Osteocyte (in vitro differentiated cells): ENCODE results near the gene PGP. TPM values are rescaled to one million over a fixed set of nuclear protein-coding genes. Genes with fewer than 3 reads are reported as not detected.
A peak's percentile ranks its signal among the peaks of the same experiment; 100 is the strongest.

Experiments used
- DNase-seq: peaks from one replicate; pipeline ENCODE4 v3.0.0; 2021; ENCODE audit warnings: mixed read lengths; ENCODE audit not compliant: unreplicated experiment; ENCODE audit errors: extremely low spot score
- H3K27ac Mint-ChIP-seq: one replicate; pipeline ENCODE4 v1.8.0; 2021; ENCODE audit warnings: mild to moderate bottlenecking, mixed read lengths; ENCODE audit not compliant: unreplicated experiment
- H3K27me3 Mint-ChIP-seq: one replicate; pipeline ENCODE4 v1.8.0; 2021; ENCODE audit warnings: mixed read lengths; ENCODE audit not compliant: unreplicated experiment
- H3K36me3 Mint-ChIP-seq: one replicate; pipeline ENCODE4 v1.8.0; 2021; ENCODE audit warnings: mixed read lengths; ENCODE audit not compliant: unreplicated experiment
- H3K4me1 Mint-ChIP-seq: one replicate; pipeline ENCODE4 v1.8.0; 2021; ENCODE audit warnings: mixed read lengths; ENCODE audit not compliant: unreplicated experiment
- H3K4me3 Mint-ChIP-seq: one replicate; pipeline ENCODE4 v1.8.0; 2021; ENCODE audit warnings: mild to moderate bottlenecking, moderate library complexity, mixed read lengths; ENCODE audit not compliant: unreplicated experiment
- H3K9me3 Mint-ChIP-seq: one replicate; pipeline ENCODE4 v1.8.0; 2021; ENCODE audit warnings: mixed read lengths; ENCODE audit not compliant: unreplicated experiment
- total RNA-seq: library from RNA; stranded (reverse); gene quantifications from 2 replicates; pipeline ENCODE4 v1.2.1, GENCODE V29; 2021
- TF ChIP-seq, protein P1 (sequence below): fragments of 200-600 bp; sonication (generic); IDR thresholded peaks from 2 replicates; pipeline ENCODE4 v1.5.0; 2021; ENCODE audit warnings: antibody characterized with exemption, mild to moderate bottlenecking, moderate library complexity

PGP gene
- total RNA-seq, 1 donor from 2014 or later: 15.0 TPM

DNA sequence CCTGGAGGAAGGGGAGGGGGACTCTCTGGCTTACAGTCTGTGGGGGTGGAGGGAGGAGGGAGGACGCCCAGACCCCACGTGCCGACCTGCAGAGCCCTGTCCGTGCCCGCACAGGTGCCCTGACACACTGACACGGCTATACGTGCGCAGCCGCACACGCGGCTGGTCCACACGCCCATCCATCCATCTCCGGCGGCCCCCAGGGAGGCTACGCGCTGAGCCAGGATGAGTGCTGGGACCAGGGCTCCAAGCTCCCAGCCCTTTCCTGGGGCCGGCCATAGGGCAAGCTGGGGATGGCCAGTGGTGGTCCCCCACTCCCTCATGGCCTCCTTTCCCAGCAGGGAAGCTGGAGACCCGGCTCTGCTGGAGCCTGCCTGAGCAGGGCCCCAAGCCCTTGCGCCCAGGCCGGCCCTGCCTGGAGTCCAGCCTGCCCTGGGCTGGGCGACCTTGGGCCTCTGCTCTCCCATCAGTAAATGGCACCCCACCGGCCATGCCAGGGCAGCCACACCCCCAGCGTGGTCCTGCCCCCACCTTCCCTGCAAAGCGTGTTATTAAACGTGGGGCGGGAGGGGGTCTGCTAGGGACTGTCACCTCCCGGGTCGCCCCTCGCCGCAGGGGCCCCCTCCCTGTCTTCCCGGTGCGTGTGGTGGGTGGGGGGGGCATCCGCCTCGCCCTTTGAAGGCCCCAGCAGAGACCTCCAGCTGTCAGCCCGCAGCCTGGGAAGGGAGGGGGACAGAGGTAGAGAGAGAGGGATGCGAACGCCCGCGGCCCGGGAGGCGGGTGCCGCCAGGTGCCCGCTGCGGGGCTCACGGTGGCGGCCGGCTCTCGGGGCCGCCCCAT lies 19.1 kb downstream of the PGP start:
- peak overlapping the region; percentile 62 for H3K4me3 Mint-ChIP-seq
- DNase-seq: no peak

GRCh38 chr16:2194852-2195321 lies 19.8 kb downstream of the PGP start:
- H3K36me3 Mint-ChIP-seq: no peaks in the 10 kb centered on the region
- no peaks in the 10 kb centered on the region for H3K4me1 Mint-ChIP-seq
- H3K9me3 Mint-ChIP-seq: no peaks in the 10 kb centered on the region
- DNase-seq: no peak
- no peak overlapping the region for H3K4me3 Mint-ChIP-seq
- peaks cover 11% of the 10 kb centered on the region for H3K27me3 Mint-ChIP-seq
- TF ChIP-seq, protein P1, sequence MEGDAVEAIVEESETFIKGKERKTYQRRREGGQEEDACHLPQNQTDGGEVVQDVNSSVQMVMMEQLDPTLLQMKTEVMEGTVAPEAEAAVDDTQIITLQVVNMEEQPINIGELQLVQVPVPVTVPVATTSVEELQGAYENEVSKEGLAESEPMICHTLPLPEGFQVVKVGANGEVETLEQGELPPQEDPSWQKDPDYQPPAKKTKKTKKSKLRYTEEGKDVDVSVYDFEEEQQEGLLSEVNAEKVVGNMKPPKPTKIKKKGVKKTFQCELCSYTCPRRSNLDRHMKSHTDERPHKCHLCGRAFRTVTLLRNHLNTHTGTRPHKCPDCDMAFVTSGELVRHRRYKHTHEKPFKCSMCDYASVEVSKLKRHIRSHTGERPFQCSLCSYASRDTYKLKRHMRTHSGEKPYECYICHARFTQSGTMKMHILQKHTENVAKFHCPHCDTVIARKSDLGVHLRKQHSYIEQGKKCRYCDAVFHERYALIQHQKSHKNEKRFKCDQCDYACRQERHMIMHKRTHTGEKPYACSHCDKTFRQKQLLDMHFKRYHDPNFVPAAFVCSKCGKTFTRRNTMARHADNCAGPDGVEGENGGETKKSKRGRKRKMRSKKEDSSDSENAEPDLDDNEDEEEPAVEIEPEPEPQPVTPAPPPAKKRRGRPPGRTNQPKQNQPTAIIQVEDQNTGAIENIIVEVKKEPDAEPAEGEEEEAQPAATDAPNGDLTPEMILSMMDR: peak; percentile 42
- H3K27ac Mint-ChIP-seq: no peak overlapping the region

More for the DNA sequence above, 19.1 kb downstream of the PGP start:
- peaks cover 17% of the 10 kb centered on the region for H3K27me3 Mint-ChIP-seq
- TF ChIP-seq, protein P1: no peak
- H3K27ac Mint-ChIP-seq: no peak overlapping the region
- no peaks in the 10 kb centered on the region for H3K9me3 Mint-ChIP-seq
- no peaks in the 10 kb centered on the region for H3K36me3 Mint-ChIP-seq
- no peaks in the 10 kb centered on the region for H3K4me1 Mint-ChIP-seq

DNA sequence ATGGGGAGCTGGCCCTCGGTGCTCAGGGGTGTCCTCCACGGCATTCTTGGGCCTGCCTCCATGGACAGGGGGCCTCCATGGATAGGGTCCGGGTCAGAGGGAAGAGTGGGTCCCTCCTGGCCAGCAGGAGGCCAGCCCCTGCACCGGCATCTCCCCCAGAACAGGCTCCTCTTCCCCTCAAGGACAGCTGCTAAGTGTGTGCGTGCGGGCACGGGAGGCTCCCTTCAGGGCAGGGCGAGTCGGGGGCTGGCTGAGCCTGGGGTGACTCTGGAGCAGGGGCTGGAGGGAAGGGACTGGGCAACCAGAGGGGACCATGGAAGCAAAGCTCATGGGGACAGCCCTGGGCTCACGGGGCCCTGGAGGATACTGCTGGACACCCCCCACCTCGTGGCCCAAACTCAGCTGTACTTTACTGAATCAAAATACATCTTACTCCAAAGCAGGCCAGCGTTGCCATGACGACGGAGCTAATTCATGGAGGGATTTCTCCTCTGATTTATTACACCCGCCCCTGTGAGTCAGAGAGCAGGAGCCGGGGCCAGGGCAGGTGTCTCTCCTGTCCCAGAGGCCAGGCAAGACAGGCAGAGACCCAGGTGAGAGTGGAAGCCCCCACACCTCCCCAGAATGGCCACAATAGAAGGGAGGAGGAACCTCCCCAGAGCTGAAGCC lies 20.3 kb downstream of the PGP start:
- H3K4me1 Mint-ChIP-seq: no peaks in the 10 kb centered on the region
- H3K27ac Mint-ChIP-seq: no peak overlapping the region
- no peaks in the 10 kb centered on the region for H3K9me3 Mint-ChIP-seq
- DNase-seq: no peak
- TF ChIP-seq, protein P1: no peak
- H3K27me3 Mint-ChIP-seq: peaks cover 11% of the 10 kb centered on the region
- H3K36me3 Mint-ChIP-seq: no peaks in the 10 kb centered on the region
- H3K4me3 Mint-ChIP-seq: no peak overlapping the region

DNA sequence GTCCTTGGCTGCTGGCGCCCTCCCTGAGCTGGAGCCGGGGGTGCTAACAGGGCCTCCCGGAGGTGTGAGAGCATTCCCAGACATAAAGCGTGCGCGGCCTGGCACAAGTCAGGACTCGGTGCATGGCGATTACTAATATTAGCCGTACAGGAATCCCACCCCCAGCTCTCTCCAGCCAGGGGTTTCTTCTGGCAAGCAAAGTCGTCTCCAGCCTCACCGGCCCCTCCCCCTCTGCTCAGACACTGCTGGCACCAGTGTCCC lies 23.3 kb downstream of the PGP start:
- Mint-ChIP-seq H3K4me1 (no peaks in the 10 kb centered on the region), H3K36me3 (no peaks in the 10 kb centered on the region), H3K27ac (no peak overlapping the region), H3K4me3 (no peak overlapping the region), H3K9me3 (no peaks in the 10 kb centered on the region), H3K27me3 (peaks cover 6% of the 10 kb centered on the region)
- TF ChIP-seq, protein P1: no peak
- no peak for DNase-seq
